Omental fat pad (tissue), 4 donors: ENCODE data around the gene TADA1. TPM values are rescaled to one million over a fixed set of nuclear protein-coding genes. Genes with fewer than 3 reads are reported as not detected.

Experiments used
- ATAC-seq: fragments of 150-250 bp; one replicate; pipeline ENCODE4 v1.9.1; 2016; ENCODE audit warnings: mild to moderate bottlenecking, moderate library complexity; ENCODE audit not compliant: low FRiP score
- DNase-seq: peaks from one replicate; pipeline ENCODE4 v3.0.0-alpha.2; 2019; ENCODE audit warnings: low spot score
- CTCF ChIP-seq, 3 donors: fragments of 450-650 bp; IDR thresholded peaks; one replicate each; pipeline ENCODE4 v1.5.1; 2016 to 2017; ENCODE audit warnings: antibody characterized with exemption in 3 of 3, mild to moderate bottlenecking in 3 of 3, moderate library complexity in 2 of 3
- total RNA-seq, 4 donors: library from RNA; depleted of rRNA; stranded (reverse); fragments of >200 nt; gene quantifications; one replicate each; pipeline ENCODE4 v1.1.0, GENCODE V29; 2016

TADA1 gene
- total RNA-seq, 4 donors from 2014 or later: 5.9 to 8.7 (median 6.8) TPM

DNA sequence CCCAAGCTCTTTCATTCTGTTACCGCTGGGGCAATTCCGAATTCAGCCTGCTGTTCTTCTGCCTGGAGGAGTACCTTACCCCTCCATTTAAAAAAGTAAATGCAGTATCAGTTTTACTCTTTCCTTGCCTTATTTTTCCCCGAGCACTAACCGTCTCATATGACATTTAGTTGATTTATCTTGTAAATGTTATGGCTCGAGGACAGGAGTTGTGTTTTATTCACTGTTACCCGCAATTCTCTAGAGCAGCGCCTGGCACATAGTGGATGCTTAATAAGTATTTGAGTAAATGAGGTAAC is 425 bp upstream of the TADA1 start:
- DNase-seq: no peak
- ATAC-seq: no peak
- no peak for TF ChIP-seq CTCF (IDR thresholded peaks at IDR 0.05)

- TF ChIP-seq CTCF (IDR thresholded peaks at IDR 0.05): no peak
- ATAC-seq (no peak), DNase-seq (no peak)
Observed at GRCh38 chr1:166875302-166875733, 746 bp downstream of the TADA1 start.

- DNase-seq: no peak
Observed at GRCh38 chr1:166874464-166874863, 1.6 kb downstream of the TADA1 start.

DNA sequence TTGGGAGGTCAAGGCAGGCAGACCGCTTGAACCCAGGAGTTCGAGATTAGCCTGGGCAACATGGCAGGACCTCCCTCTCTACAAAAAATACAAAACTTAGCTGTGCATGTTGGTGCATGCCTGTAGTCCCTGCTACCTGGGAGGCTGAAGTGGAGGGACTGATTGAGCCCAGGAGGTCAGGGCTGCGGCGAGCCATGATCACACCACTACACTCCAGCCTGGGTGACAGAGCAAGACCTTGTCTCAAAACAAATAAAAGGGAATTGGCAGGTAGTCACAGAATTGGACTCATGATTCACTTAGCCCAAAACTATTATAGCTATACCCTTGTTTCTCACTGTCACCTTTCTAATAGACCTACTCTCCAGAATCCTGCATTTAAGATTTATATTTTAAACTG is 5.5 kb downstream of the TADA1 start:
- TF ChIP-seq CTCF (IDR thresholded peaks at IDR 0.05): no peak
- DNase-seq: no peak
- no peak for ATAC-seq

More at GRCh38 chr1:166874464-166874863, 1.6 kb downstream of the TADA1 start:
- no peak for TF ChIP-seq CTCF (IDR thresholded peaks at IDR 0.05)
- no peak for ATAC-seq

- ATAC-seq (no peak), DNase-seq (no peak)
- no peak for TF ChIP-seq CTCF (IDR thresholded peaks at IDR 0.05)
Observed at GRCh38 chr1:166869318-166870099, 6.6 kb downstream of the TADA1 start.

DNA sequence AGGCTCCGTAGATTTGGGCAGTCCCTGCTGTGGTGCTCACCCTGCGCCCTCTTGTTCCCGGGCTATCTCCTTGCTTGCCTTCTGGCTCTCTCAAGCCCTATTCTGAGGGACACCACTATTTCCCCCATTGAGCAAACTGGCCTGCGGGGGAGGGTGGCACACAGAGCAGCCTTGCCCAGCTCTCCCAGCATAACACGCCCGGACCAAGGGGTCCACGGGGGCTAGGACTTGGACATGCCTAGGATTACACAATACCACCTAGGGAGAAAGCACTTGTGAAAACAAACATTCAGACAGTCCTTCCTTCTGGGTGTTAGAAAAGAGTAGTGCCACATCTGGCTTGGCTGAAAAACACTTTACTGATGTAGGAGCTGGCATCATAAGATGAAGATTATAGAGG is 7.4 kb downstream of the TADA1 start:
- no peak for TF ChIP-seq CTCF (IDR thresholded peaks at IDR 0.05)
- DNase-seq: no peak
- no peak for ATAC-seq

DNA sequence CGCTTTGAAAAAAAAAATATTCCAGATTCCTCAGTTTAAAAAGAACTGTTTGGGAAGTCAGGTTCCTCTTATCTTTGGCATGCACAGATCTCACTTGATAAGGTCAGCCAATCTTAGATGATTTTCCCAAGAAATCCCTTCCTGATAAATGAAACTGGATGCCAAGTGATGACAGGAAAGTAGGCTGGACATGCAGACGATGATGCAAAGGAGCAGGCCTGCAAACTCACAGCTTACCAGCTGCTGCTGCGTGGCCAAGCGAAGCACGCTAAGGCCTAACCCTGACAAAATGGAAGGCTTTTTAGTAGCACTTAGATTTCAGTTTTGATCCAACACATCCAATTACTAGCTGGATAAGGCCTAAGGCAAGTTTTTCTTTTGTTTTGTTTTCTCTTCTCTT is 10.1 kb downstream of the TADA1 start:
- ATAC-seq (no peak), DNase-seq (no peak)
- no peak for TF ChIP-seq CTCF (IDR thresholded peaks at IDR 0.05)
